K562 (cell line): ENCODE results near the gene GABRD. TPM values are rescaled to one million over a fixed set of nuclear protein-coding genes. Genes with fewer than 3 reads are reported as not detected.

Source experiments
- ATAC-seq: fragments of 200-7000 bp; cut with Tn5 transposase; 3 replicates; pipeline ENCODE4 v1.9.1; 2020; ENCODE audit warnings: moderate library complexity
- BruUV-seq: library from RNA; stranded (reverse); fragments of 400-500 nt; replicated peaks from 2 replicates; lab custom pipeline; 2021; lab: Mats Ljungman, UMichigan
- CTCF ChIA-PET: fragments of 300-600 bp; formaldehyde crosslinking; extraction: SDS; loops from one replicate; lab custom pipeline; 2021; ENCODE audit warnings: low intra/inter-chr PET ratio; lab: Yijun Ruan, JAX
- POLR2A ChIA-PET: fragments of 300-600, 350-650 bp; sonication (Branson Sonifier 250); formaldehyde crosslinking; extraction: SDS; loops from one replicate; lab custom pipeline; 2021; ENCODE audit warnings: antibody characterized with exemption, inconsistent platforms; lab: Yijun Ruan, JAX
- DNase-seq, 4 experiments: peaks; one replicate each; pipeline versions ENCODE4 v3.0.0 to v3.0.0-alpha.2; 2011 to 2018; ENCODE audit warnings: low spot score in 3 of 4, mixed read lengths in 3 of 4; ENCODE audit errors: extremely low read depth in 1 of 4
- FAIRE-seq: peaks from 2 replicates; lab custom pipeline; 2011; peaks lifted over from hg19 to GRCh38; lab: Jason Lieb, UNC
- H2AFZ ChIP-seq: 2 replicates; pipeline ENCODE4 v1.6.0; 2011; ENCODE audit warnings: low read depth, low read length, control low read depth, inconsistent platforms
- H3K27ac ChIP-seq: fragments of 200-600 bp; 3 replicates; pipeline ENCODE4 v1.8.0; 2011; ENCODE audit warnings: low read depth, mild to moderate bottlenecking, control low read depth, inconsistent platforms, low read length, moderate library complexity, mixed read lengths; ENCODE audit errors: extremely low read depth
- H3K27me3 ChIP-seq, 2 experiments: fragments of 300-600 bp in 1 of 2; 2 replicates in 1 of 2; 3 replicates in 1 of 2; pipeline versions ENCODE4 v1.6.0 to v1.8.0; 2011; ENCODE audit warnings: inconsistent platforms in 2 of 2, low read length in 2 of 2, mild to moderate bottlenecking in 1 of 2, mixed read lengths in 1 of 2, moderate library complexity in 1 of 2; ENCODE audit not compliant: control insufficient read depth in 2 of 2, insufficient read depth in 2 of 2
- H3K36me3 ChIP-seq: fragments of 300-600 bp; 3 replicates; pipeline ENCODE4 v1.8.0; 2011; ENCODE audit warnings: mild to moderate bottlenecking, low read length, inconsistent platforms; ENCODE audit not compliant: control insufficient read depth, insufficient read depth
- H3K4me1 ChIP-seq, 2 experiments: fragments of 200-600 bp in 1 of 2; replicated peaks in 1 of 2; 2 replicates in 1 of 2; 3 replicates in 1 of 2; pipeline versions ENCODE4 v1.5.1 to v1.8.0; 2011; ENCODE audit warnings: inconsistent platforms in 2 of 2, low read length in 2 of 2, mild to moderate bottlenecking in 1 of 2, mixed read lengths in 1 of 2, moderate library complexity in 1 of 2; ENCODE audit not compliant: control insufficient read depth in 2 of 2, insufficient read depth in 2 of 2
- H3K4me2 ChIP-seq: 2 replicates; pipeline ENCODE4 v1.6.1; 2011; ENCODE audit warnings: low read length, control low read depth, inconsistent platforms, mixed read lengths; ENCODE audit not compliant: insufficient read depth
- H3K4me3 ChIP-seq: fragments of 200-600 bp; sonication (generic), shearing (Covaris generic); 2 replicates; pipeline ENCODE4 v1.5.1; 2016; ENCODE audit warnings: control low read depth, inconsistent platforms
- H3K79me2 ChIP-seq: fragments of 200-600 bp; 3 replicates; pipeline ENCODE4 v1.8.0; 2011; ENCODE audit warnings: low read length, inconsistent platforms; ENCODE audit not compliant: control insufficient read depth, insufficient read depth
- H3K9ac ChIP-seq, 2 experiments: 2 replicates each; pipeline versions ENCODE4 v1.6.0 to v1.6.1; 2011; ENCODE audit warnings: low read depth in 2 of 2, low read length in 2 of 2, control low read depth in 1 of 2, inconsistent platforms in 1 of 2, mild to moderate bottlenecking in 1 of 2, mixed read lengths in 1 of 2; ENCODE audit not compliant: insufficient read depth in 1 of 2
- H3K9me1 ChIP-seq: one replicate; pipeline ENCODE4 v1.6.0; 2011; ENCODE audit warnings: inconsistent platforms, mild to moderate bottlenecking, low read length, moderate library complexity; ENCODE audit not compliant: control insufficient read depth, insufficient read depth
- H3K9me3 ChIP-seq: replicated peaks from 2 replicates; pipeline ENCODE4 v1.5.1; 2011; ENCODE audit warnings: low read depth, low read length, inconsistent platforms; ENCODE audit not compliant: control insufficient read depth, insufficient read depth
- H4K20me1 ChIP-seq: replicated peaks from 2 replicates; pipeline ENCODE4 v1.6.1; 2011; ENCODE audit warnings: low read length, inconsistent platforms, mixed read lengths; ENCODE audit not compliant: control insufficient read depth, insufficient read depth
- BRF1 ChIP-seq: IDR thresholded peaks from 3 replicates; pipeline ENCODE4 v1.6.1; 2011; ENCODE audit warnings: borderline replicate concordance, mild to moderate bottlenecking; ENCODE audit not compliant: insufficient read length; ENCODE audit errors: extremely low read depth
- CHD1 ChIP-seq: fragments of 200-600 bp; sonication (generic); IDR thresholded peaks from one replicate; pipeline ENCODE4 v1.6.1; 2012; ENCODE audit warnings: mild to moderate bottlenecking, moderate library complexity, low read length, inconsistent platforms
- CHD4 ChIP-seq: fragments of 200-600 bp; sonication (generic); IDR thresholded peaks from 3 replicates; pipeline ENCODE4 v1.6.1; 2012; ENCODE audit warnings: low read depth, mild to moderate bottlenecking, mixed read lengths, low read length, inconsistent platforms; ENCODE audit not compliant: insufficient read depth, insufficient replicate concordance, poor library complexity, severe bottlenecking
- EZH2 ChIP-seq: IDR thresholded peaks from 2 replicates; pipeline ENCODE4 v1.6.1; 2012; ENCODE audit warnings: low read depth, mild to moderate bottlenecking, inconsistent platforms, low read length, borderline replicate concordance
- PURB ChIP-seq: sonication (generic); formaldehyde crosslinking; IDR thresholded peaks from 2 replicates; pipeline ENCODE4 v1.9.0; 2021; ENCODE audit warnings: low read depth, mild to moderate bottlenecking, missing genetic modification reagents
- SAFB ChIP-seq: fragments of 200-400 bp; formaldehyde crosslinking; IDR thresholded peaks from 2 replicates; pipeline ENCODE4 v1.6.1; 2017; ENCODE audit warnings: low read depth, low read length, borderline replicate concordance
- TBP ChIP-seq: optimal IDR thresholded peaks from 2 replicates; pipeline ENCODE3; 2011; ENCODE audit warnings: low read depth, low read length, improper control_type of control experiment
- WGBS: fragments of 100-300 bp; shearing (Covaris generic); methylation state at CpG from one replicate; pipeline ENCODE4 v1.1.6; 2016; ENCODE audit warnings: low coverage, mixed read lengths; ENCODE audit not compliant: insufficient coverage; ENCODE audit errors: missing lambda C conversion rate; 5-methylcytosine and 5-hydroxymethylcytosine counted together
- in situ Hi-C: fragments of 300-500 bp; cut with MboI; formaldehyde crosslinking; loops from 4 replicates; pipeline ENCODE4 v1.15.0; 2018; ENCODE audit warnings: inconsistent platforms, mixed read lengths
- intact Hi-C: fragments of 100-400 bp; cut with micrococcal nuclease; formaldehyde crosslinking; loops from 2 replicates; pipeline ENCODE4 v1.14.2; 2022
- polyA plus RNA-seq, 8 experiments: library from polyadenylated mRNA; depleted of rRNA in 4 of 8; stranded (reverse) in 5 of 8; unstranded in 3 of 8; fragments of >200 nt; fragmentation: Nextera tagmentation in 2 of 8; fragmentation: Illumina TruSeq in 1 of 8; extraction: Ambion mirVana in 2 of 8; extraction: Trizol in 1 of 8; gene quantifications; 2 replicates each; pipeline versions ENCODE4 v1.2.1 to v1.2.3, GENCODE V29; 2011 to 2014; ENCODE audit warnings: inconsistent platforms in 1 of 8, missing spikeins in 1 of 8
- total RNA-seq, 7 experiments: library from RNA; depleted of rRNA in 6 of 7; stranded (reverse); fragments of >200 nt in 6 of 7; fragmentation: Illumina TruSeq in 2 of 7; extraction: Trizol in 2 of 7; gene quantifications; 2 replicates each; pipeline versions ENCODE4 v1.2.1 to v1.2.3, GENCODE V29; 2011 to 2021; ENCODE audit warnings: low replicate concordance in 1 of 7
- TF ChIP-seq, protein P1 (sequence below): sonication (generic); formaldehyde crosslinking; IDR thresholded peaks from 2 replicates; pipeline ENCODE4 v1.9.0; 2022; ENCODE audit warnings: mild to moderate bottlenecking, missing genetic modification reagents
- TF ChIP-seq, protein P2 (sequence below): sonication (generic); formaldehyde crosslinking; IDR thresholded peaks from 2 replicates; pipeline ENCODE4 v1.8.0; 2022; ENCODE audit warnings: mild to moderate bottlenecking, missing genetic modification reagents
- TF ChIP-seq, protein P3 (sequence below): fragments of 250-450 bp; sonication (Bioruptor Pico); IDR thresholded peaks from 2 replicates; pipeline ENCODE4 v1.8.0; 2021; ENCODE audit warnings: mild to moderate bottlenecking, moderate library complexity

Gene GABRD
- total and polyA plus RNA-seq, 9 of the 15 experiments (the other 6 are each of a cell fraction or from before 2014, with no cell fraction given): 0.07 TPM; not detected in 8

DNA sequence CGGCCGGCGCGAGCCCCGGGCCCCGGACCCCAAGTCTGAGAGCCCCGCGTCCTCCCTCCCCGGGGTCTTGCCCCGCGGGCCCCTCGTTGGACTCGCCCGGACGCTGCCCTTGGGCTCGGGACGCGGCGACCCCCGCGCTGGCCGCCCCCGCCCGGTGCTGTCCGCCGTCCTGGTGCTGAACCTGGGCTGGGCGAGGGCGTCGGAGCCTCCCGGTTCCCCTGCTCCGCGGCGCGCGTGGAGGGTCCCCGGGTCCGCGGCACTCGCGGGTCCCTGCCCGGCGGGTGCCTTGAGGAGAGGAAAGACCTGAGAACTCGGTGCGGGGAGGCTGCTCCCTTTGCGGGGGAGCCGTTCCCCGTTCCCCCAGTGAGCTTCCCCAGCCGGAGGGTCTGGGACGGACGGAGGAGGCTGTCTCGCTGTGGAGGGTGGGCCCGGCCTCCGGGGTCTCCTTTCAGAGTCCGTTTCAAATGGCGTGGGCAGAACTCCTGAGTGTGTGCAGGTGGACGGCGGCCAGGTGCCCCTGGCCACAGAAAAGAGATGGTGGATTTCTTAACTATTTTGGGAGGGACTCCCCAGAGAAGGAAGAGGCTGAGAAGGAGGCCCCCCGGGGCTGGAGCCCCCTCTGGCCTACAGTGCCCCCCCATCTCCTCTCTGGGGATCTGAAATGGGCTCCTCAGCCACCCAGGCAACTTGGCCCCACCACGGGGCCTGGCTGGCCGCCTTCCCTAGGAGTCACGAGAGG is 595 bp downstream of the GABRD start:
- H3K9ac ChIP-seq: no peak overlapping the region
- POLR2A ChIA-PET: interaction anchor here (1.0 kb wide), 1 partner anchor 31 kb away, joined by 3 read pairs; no protein-coding TSS in a partner anchor
- TF ChIP-seq, protein P1, sequence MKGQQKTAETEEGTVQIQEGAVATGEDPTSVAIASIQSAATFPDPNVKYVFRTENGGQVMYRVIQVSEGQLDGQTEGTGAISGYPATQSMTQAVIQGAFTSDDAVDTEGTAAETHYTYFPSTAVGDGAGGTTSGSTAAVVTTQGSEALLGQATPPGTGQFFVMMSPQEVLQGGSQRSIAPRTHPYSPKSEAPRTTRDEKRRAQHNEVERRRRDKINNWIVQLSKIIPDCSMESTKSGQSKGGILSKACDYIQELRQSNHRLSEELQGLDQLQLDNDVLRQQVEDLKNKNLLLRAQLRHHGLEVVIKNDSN (CRISPR knock-in tag): no peak
- TF ChIP-seq EZH2 (0 out of 2 replicates have a peak, but pooled peaks have one; percentile 61), CHD4 (no peak), TBP (no peak), SAFB (0 out of 2 replicates have a peak, but pooled peaks have one; percentile 15), PURB (CRISPR knock-in tag) (no peak), CHD1 (no peak), BRF1 (no peak)
- TF ChIP-seq, protein P2, sequence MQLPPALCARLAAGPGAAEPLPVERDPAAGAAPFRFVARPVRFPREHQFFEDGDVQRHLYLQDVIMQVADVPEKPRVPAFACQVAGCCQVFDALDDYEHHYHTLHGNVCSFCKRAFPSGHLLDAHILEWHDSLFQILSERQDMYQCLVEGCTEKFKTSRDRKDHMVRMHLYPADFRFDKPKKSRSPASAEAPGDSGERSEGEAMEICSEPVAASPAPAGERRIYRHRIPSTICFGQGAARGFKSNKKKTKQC (CRISPR knock-in tag): peak; percentile 74
- TF ChIP-seq, protein P3, sequence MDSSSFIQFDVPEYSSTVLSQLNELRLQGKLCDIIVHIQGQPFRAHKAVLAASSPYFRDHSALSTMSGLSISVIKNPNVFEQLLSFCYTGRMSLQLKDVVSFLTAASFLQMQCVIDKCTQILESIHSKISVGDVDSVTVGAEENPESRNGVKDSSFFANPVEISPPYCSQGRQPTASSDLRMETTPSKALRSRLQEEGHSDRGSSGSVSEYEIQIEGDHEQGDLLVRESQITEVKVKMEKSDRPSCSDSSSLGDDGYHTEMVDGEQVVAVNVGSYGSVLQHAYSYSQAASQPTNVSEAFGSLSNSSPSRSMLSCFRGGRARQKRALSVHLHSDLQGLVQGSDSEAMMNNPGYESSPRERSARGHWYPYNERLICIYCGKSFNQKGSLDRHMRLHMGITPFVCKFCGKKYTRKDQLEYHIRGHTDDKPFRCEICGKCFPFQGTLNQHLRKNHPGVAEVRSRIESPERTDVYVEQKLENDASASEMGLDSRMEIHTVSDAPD (CRISPR knock-in tag): no peak

More for the DNA sequence above, 595 bp downstream of the GABRD start:
- H3K4me3 ChIP-seq: no peak overlapping the region
- WGBS: 9% methylated on average over 28 of the region's 61 CpGs
- in situ Hi-C loops (no loop called here), intact Hi-C loops (no loop called here)
- peaks cover 25% of the 10 kb centered on the region; the same call in 1 of the 2 replicates for H4K20me1 ChIP-seq
- DNase-seq (peak in 2 of 4 experiments; percentile 69 to 74), ATAC-seq (no peak), FAIRE-seq (no peak)
- peaks cover 80 to 94% of the 10 kb centered on the region in 2 experiments for H3K27me3 ChIP-seq
- no peak overlapping the region for H3K27ac ChIP-seq
- H3K79me2 ChIP-seq: no peaks in the 10 kb centered on the region
- peaks cover 0 to 19% of the 10 kb centered on the region in 2 experiments; a peak in 2 of 5 replicates for H3K4me1 ChIP-seq
- BruUV-seq: no TSS peak
- CTCF ChIA-PET: no interaction called here
- H2AFZ ChIP-seq: no peak overlapping the region
- H3K4me2 ChIP-seq: no peak overlapping the region
- H3K9me1 ChIP-seq: no peaks in the 10 kb centered on the region
- no peaks in the 10 kb centered on the region for H3K9me3 ChIP-seq
- H3K36me3 ChIP-seq: no peaks in the 10 kb centered on the region
